Prostate gland (tissue), 2 donors: ENCODE data around the gene CA7. TPM values are rescaled to one million over a fixed set of nuclear protein-coding genes. Genes with fewer than 3 reads are reported as not detected.

ENCODE experiments used
- DNase-seq: peaks from one replicate; pipeline ENCODE4 v3.0.0-alpha.2; 2019; ENCODE audit warnings: low spot score
- H3K27ac ChIP-seq, 2 donors: fragments of 200-600 bp; sonication (generic); 2 replicates each; pipeline ENCODE4 v1.5.1; 2017 to 2019
- H3K27me3 ChIP-seq: fragments of 200-600 bp; sonication (generic); replicated peaks from 2 replicates; pipeline ENCODE4 v1.5.1; 2019; ENCODE audit not compliant: insufficient read depth
- H3K36me3 ChIP-seq, 2 donors: fragments of 200-600 bp; sonication (generic); 1 replicate in 1 of 2; 2 replicates in 1 of 2; pipeline versions ENCODE4 v1.5.1 to v1.8.1; 2017 to 2019
- H3K4me1 ChIP-seq: fragments of 200-600 bp; sonication (generic); replicated peaks from 2 replicates; pipeline ENCODE4 v1.5.1; 2019
- H3K4me3 ChIP-seq, 2 donors: fragments of 200-600 bp; sonication (generic); 2 replicates each; pipeline ENCODE4 v1.5.1; 2017 to 2019
- H3K9me3 ChIP-seq: fragments of 200-600 bp; sonication (generic); 2 replicates; pipeline ENCODE4 v1.5.1; 2017
- CTCF ChIP-seq, 4 experiments: fragments of 200-600 bp in 2 of 4; fragments of 450-650 bp in 2 of 4; sonication (generic) in 2 of 4; IDR thresholded peaks; 1 replicate in 3 of 4; 2 replicates in 1 of 4; pipeline ENCODE4 v1.5.1; 2016 to 2019; ENCODE audit warnings: antibody characterized with exemption in 4 of 4, mild to moderate bottlenecking in 2 of 4, moderate library complexity in 2 of 4
- POLR2A ChIP-seq: fragments of 450-650 bp; IDR thresholded peaks from one replicate; pipeline ENCODE4 v1.6.1; 2016; ENCODE audit warnings: antibody characterized with exemption, mild to moderate bottlenecking
- POLR2AphosphoS5 ChIP-seq: sonication (generic); formaldehyde crosslinking; IDR thresholded peaks from one replicate; pipeline ENCODE4 v1.6.1; 2017; ENCODE audit warnings: antibody characterized with exemption
- WGBS: methylation state at CpG from one replicate; pipeline ENCODE4 v1.1.5; 2018; 5-methylcytosine and 5-hydroxymethylcytosine counted together
- intact Hi-C: fragments of 100-400 bp; cut with DNase I; formaldehyde crosslinking; loops from one replicate; pipeline ENCODE4 v1.14.2; 2022
- total RNA-seq, 2 donors: library from RNA; depleted of rRNA; stranded (reverse); fragments of >200 nt; gene quantifications; one replicate each; pipeline ENCODE4 v1.1.0, GENCODE V29; 2016

CA7 gene
- total RNA-seq, 2 donors from 2014 or later = 1.9 TPM; not detected in 1

DNA sequence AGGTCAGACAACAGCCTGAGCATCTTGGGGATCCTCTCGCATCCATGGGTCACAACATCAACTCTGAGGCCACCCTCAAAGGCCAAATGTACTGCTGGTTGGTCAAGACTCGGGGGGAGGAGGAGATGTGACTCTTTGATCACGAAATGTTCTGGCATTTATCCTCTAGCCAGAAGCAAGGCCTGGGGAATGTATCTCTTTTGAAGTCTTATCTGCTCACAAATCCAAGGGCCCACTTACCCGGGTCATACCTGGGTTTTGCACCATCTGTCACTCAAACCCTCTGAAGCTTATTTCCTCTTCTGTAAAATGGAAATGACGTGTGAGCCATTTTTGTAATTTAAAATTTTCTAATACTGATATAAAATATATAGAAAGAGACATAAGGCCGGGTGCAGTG, 13.2 kb downstream of the CA7 start:
- 75% methylated on average over 6 of the region's 6 CpGs for WGBS
- intact Hi-C loops = no loop called here

DNA sequence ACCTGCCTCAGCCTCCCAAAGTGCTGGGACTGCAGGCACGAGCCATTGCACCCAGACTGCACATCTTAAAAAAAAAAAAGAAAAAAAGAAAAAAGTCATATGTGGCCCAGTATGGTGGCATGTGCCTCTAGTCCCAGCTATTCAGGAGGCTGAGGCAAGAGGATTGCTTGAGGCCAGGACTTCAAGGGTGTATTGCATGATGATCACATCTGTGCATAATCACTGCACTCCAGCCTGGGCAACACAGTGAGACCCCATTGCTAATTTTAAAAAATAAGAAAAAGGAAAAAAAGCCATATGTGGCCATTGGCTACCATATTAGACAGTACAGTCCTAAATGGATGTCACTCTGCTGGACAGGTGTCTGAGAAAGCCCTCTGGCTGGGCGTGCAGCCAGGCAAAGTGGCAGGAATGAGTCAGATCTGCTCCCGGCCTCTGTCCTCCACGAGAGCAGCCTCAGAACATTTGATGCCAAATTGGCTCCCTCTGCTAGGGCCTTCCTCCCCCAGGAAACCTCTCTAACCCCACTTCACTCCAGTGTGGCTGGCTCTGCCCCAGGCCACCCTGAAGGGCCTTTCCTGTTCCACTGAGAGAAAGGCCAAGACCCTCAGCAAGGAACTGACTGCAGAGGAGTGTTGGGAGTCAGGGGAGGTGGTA, 14.7 kb downstream of the CA7 start:
- H3K4me1 ChIP-seq = no peaks in the 10 kb centered on the region
- no peaks in the 10 kb centered on the region for H3K27me3 ChIP-seq
- no peaks in the 10 kb centered on the region for H3K36me3 ChIP-seq
- intact Hi-C loops = no loop called here
- WGBS = 49% methylated on average over 4 of the region's 4 CpGs
- no peak for TF ChIP-seq CTCF (IDR thresholded peaks at IDR 0.05)
- no peak for TF ChIP-seq POLR2A
- TF ChIP-seq POLR2AphosphoS5 = no peak
- H3K4me3 ChIP-seq = no peak overlapping the region
- H3K27ac ChIP-seq = no peak overlapping the region
- H3K9me3 ChIP-seq = no peaks in the 10 kb centered on the region
- DNase-seq = no peak

More for the DNA sequence above, 13.2 kb downstream of the CA7 start:
- H3K27ac ChIP-seq = no peak overlapping the region
- H3K36me3 ChIP-seq = no peaks in the 10 kb centered on the region
- DNase-seq = no peak
- no peak overlapping the region for H3K4me3 ChIP-seq
- H3K27me3 ChIP-seq = no peaks in the 10 kb centered on the region
- TF ChIP-seq POLR2A (no peak), POLR2AphosphoS5 (no peak), CTCF (IDR thresholded peaks at IDR 0.05) (no peak)
- H3K9me3 ChIP-seq = no peaks in the 10 kb centered on the region
- no peaks in the 10 kb centered on the region for H3K4me1 ChIP-seq

- TF ChIP-seq CTCF (IDR thresholded peaks at IDR 0.05) (no peak), POLR2A (no peak), POLR2AphosphoS5 (no peak)
- 76% methylated on average over 3 of the region's 3 CpGs for WGBS
- intact Hi-C loops = loop anchor here (10.0 kb wide), 1 partner anchor 455 kb away; no protein-coding TSS in a partner anchor
Observed at GRCh38 chr16:66859397-66860068, 15.3 kb downstream of the CA7 start.

GRCh38 chr16:66862023-66862520, 17.9 kb downstream of the CA7 start:
- Histone ChIP-seq H3K9me3 (no peaks in the 10 kb centered on the region), H3K27ac (no peak overlapping the region), H3K4me1 (no peaks in the 10 kb centered on the region), H3K4me3 (no peak overlapping the region), H3K27me3 (no peaks in the 10 kb centered on the region), H3K36me3 (no peaks in the 10 kb centered on the region)
- no peak for DNase-seq
- intact Hi-C loops = loop anchor here (10.0 kb wide), 1 partner anchor 457 kb away; no protein-coding TSS in a partner anchor
- WGBS = 92% methylated on average over 8 of the region's 8 CpGs
- TF ChIP-seq POLR2AphosphoS5 (no peak), POLR2A (no peak), CTCF (IDR thresholded peaks at IDR 0.05) (no peak)

More at GRCh38 chr16:66859397-66860068, 15.3 kb downstream of the CA7 start:
- DNase-seq = no peak
- H3K27ac ChIP-seq = no peak overlapping the region
- no peaks in the 10 kb centered on the region for H3K9me3 ChIP-seq
- no peaks in the 10 kb centered on the region for H3K27me3 ChIP-seq
- no peaks in the 10 kb centered on the region for H3K4me1 ChIP-seq
- no peaks in the 10 kb centered on the region for H3K36me3 ChIP-seq
- H3K4me3 ChIP-seq = no peak overlapping the region
